GM21367 (cell line): ENCODE data around the gene PPP1R37.
"Not testable (repeated sequence)": the region's sequence is repeated elsewhere in the genome, so short reads cannot be mapped to it uniquely, and the experiment has no call there.

Experiments used
- ATAC-seq: cut with Tn5 transposase; IDR thresholded peaks from one replicate; pipeline ENCODE4 v1.9.1; 2021; ENCODE audit not compliant: unreplicated experiment

The PPP1R37 gene

DNA sequence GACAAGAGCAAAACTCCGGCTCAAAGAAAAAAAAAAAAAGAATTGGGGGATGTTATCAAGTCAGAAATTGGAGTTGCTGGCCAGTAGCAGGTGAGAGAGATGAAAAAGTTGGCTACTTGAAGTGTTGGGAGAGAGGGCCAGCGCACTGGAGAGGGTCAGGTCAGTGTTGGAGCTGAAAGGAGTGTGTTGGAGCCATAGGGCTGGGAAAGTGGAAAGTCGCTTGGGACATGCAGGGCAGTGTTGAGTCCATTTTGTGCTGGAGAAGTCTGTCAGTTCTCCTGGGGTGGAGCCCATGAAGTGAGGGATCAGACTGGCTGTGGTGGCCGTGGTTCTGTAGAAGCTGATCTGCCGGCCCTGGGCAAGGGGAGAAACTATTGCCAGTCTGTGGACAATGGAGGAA, 1.7 kb downstream of the PPP1R37 start:
- no peak for ATAC-seq

DNA sequence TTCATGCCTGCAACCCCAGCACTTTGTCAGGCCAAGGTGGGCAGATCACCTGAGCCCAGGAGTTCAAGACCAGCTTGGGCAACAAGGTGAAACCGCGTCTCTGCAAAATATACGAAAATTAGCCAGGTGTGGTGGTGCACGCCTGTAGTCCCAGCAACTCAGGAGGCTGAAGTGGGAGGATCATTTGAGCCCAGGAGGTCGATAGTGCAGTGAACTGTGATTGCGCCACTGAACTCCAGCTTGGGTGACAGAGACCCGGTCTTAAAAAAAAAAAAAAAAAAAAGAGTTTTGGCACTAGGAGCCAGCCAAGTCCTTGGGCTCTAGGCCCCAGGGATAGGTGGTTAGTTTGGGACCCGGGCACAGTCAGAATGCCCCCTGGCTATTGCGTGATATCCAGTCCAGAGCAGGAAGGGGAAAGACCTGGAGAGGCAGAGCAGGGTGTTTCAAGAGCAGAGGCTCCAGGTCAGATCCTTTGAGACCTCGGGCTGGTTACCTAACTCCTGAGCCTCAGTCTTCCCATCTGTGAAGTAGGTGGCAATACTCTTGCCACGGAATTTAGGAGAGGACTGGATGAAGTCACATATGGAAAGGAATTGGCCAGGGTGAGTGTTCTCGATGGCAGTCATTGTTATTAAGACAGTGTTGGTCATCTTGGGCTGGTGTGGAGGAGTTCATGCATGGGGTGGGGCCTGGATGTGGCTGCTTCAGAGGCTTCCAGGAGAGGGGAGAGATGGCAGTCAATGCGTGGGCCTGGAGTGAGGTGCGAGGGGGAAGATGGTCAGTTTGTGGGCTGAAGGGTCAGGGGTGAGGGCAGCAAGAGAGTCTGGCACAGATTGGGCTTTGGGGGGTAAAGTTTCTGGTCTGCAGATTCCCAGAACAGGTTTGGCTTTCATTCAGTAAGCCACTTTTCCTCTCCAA, 2.8 kb downstream of the PPP1R37 start:
- ATAC-seq = no peak

DNA sequence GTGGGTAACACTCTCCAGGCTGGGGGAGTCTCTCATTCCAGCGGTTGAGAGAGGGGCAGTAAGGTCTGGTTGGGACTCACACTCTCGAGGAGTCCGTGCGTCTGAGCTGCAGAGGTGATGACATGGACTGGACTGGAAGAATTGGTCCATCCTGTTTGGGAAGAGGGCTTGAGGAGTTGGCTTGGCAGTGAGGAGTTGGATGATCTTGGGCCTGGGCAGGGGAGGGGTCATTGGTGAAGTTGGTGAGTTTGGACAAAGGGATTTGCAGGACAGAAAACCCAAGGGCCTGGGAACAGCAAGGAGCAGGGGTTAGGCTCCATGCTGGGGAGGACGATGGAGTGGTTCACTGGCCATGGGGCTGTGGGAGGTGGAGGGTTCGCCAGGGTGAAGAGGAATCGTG, 3.7 kb downstream of the PPP1R37 start:
- ATAC-seq = no peak

DNA sequence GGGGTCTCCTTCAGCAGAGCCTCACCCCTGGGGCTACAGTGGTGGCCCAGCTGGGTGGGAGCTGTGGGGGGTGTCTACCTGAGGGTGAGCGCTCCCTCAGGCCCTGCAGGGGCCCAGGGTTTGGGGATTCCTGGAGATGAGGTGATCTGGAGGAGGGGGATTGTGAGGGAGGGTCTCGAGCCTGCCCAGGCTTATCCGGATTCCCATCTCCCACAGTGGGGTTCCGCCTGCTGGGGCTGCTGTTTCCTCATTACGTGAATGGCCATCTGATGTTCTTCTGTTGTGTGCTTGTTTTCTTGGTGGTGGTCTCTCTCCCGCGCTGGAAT, 4.4 kb downstream of the PPP1R37 start:
- no peak for ATAC-seq

DNA sequence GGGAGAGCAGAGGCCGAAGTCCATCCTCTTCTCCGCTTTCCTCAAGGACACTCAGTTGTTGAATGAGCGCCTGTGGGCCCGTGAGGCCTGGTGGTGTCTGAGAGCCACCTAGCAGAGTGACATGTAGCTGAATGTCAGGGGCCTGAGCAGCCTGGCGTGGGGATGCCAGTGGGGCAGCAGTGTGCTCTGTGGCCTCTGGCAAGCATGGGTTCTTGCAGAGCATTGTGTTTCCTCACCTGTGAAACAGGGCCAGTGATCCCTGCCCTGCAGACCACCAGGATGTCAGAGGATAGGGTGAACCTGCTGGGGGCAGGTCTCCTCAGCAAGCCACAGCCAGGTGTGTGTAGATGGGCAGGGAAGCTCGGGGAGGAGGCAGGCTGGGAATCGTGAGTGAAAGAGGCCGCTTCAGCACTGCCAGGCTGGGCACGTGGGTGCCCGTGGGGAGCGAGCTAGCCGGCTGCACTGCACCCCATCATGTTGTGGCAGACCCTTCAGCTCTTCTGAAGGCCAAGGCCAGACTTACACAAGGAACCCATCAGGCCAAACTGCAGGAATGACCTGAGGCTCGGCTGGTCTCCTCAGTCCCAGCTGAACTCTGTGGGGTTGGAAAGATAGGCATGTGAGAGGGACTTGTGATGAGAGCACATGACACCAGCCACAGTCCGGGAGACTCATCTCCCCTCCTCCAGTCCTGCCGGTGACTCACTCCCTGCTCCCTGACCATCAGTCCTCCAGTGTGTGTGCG, 5.0 kb downstream of the PPP1R37 start:
- ATAC-seq = no peak

DNA sequence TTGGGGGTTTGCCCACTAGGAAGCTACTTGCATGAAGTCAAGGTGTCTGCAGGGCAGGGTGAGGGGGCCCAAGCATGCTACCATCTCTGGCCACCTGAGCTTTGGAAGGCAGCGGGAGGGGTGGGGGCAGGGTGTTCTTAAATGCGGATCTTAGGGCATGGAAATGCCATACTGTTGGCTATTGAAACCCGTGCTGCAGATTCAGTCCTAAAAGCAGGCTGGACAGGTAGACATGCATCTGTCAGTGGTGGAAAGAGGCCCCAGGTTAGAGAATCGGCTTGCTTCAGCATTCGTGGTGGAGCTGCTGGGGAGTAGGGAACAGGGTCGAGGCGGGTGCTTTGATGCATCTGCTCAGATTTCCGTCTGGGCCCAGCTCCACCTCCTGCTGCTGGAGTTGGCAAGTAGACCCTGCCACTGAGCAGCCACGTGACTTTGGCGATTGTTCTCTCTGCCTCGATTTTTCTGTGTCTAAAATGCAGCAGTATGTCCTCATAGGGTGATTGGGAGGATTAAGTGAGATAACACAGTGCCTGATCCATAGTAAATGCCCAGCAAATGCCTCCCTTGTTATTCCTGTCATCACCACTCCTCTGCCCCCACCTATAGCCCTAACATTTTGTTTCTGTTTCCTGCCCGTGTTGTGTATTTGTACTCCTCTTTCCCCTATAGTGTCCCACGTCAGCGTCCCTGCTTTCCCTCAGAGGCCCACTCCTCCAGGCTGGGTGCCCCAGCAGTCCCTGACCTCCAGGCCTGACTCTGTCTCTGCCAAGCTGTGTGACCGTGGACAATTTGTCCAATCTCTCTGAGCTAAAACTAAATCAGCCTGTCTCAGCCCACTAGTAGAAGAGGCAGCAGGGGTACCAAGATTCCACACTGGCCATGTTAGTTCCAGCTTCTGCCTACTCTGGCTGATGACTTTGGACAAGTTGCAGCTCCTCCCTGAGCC, 5.8 kb downstream of the PPP1R37 start:
- ATAC-seq = no peak

DNA sequence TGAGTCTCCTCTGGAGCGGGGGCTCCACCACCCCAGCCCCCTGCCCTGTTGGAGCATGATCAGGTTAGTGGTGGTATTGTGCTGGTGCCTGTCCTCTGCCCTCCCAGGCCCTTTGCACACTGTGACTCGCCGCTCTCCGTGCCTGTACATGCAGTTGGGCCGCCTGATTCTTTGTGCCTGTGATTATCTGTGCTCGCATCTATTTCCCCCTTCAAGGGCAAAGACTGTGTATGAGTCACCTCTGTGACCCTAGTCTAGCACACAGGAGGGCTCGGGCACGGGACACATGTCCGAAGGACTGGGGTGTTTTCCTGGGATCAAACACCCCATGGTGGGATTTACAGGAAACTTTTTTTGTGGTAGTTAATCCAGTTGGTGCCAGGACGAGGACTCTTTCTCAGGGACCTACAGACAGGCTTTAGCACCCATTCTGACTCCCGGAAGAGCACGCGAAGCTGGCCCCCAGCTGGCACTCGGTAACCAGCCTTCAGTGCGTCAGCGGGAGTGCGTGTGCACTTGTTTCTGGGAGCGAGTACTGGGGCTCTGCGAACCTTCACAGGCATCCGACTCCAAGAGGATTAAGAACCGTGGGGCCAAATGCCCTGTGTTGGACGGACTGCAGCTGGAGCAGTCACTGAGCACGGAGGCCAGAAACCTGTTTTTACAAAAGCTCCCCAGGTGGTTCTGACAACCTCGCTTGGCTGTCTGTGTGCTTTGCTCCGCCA, 6.7 kb downstream of the PPP1R37 start:
- no peak for ATAC-seq

DNA sequence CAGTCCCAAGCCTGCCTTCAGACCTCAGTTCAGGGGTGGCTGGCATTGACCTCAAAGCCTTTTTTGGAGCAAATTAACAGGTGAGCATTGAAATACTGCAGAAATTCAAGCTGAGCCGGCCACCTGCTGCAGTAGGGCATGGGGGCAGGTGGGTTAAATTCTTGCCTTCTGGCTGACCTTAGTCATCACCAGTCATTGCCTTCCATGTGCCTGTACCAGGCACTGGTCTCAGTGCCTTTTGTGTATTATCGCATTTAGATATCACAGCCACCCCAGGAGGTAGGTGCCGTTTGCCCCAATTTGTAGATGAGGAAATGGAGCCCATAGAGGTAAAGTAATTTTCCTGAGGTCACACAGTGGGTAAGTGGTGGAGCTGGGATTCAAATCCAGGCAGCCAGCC, 7.2 kb downstream of the PPP1R37 start:
- ATAC-seq = no peak

DNA sequence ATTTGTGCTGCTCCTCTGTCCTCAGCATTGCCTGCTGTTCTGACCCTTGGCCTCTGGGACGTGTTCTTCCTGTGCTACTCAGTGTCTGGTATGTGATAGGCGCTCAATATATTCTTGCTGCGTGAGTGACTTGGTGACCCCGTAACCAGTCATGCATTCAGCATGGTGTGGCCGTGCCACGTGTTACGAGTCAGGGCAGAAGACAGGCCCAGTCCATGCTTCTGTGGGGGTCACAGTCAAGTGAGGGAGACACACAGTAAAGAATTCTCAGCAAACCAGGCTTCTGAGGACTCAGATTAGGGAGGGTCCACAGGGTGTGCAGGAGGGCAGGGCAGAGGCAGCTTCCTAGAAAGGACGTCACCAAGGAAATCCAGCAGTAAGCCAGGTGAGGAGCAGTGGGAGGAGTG, 7.9 kb downstream of the PPP1R37 start:
- no peak for ATAC-seq

DNA sequence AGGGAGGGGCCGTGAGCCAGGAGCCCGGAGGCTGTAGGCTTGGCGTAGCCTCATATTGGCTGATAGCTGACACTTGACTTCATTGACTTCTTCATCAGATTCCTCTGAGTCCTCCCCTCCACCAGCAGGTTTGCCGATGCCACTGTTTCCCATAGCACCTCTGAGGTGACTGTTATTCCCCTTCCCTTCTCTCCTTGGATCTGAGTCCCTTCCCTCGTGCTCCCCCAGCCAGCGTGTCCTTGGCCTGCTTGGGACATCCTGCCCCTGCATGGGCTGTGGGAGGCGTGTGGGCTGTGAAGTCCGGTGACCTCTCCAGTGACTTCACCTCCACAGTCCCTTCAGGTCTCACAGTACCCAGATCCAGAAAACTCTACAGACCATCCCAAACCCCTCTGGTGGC, 8.8 kb downstream of the PPP1R37 start:
- no peak for ATAC-seq

DNA sequence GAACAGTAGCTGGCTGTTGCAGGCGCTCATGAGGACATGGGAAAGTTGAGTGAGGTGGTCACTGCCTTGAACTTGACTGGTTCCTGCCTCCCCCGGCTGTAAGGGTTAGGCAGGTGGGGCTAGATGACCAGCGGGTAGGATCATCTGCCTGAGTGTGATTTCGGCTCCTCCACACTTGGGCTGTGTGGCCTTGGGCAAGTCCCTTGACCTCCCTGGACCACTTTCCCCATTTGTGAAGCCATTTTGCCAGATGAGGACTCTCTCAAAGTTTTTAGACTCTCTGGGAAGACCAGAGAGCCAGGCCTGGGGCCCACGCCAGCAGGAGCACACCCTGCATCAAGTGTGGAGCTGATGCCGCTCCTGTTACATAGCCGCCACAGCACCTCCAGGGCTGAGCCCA, 9.5 kb downstream of the PPP1R37 start:
- ATAC-seq = no peak

DNA sequence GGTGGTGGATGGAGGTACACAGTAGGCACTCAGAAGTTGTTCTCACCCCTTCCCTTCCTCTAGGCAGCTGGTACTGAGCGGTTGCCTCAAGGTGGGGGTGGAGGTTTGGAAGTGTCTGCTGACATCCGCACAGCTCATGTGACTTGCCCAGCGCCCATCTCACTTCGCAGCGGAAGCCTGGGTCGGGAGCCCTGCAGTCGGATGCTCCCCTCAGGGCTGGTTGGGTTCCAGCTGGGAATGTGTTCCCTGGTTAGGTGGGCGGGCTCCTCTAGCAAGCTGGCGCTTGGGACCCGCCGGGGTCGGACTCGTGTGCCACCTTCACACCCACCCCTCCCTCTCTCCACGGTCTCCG, 10.2 kb downstream of the PPP1R37 start:
- no peak for ATAC-seq

DNA sequence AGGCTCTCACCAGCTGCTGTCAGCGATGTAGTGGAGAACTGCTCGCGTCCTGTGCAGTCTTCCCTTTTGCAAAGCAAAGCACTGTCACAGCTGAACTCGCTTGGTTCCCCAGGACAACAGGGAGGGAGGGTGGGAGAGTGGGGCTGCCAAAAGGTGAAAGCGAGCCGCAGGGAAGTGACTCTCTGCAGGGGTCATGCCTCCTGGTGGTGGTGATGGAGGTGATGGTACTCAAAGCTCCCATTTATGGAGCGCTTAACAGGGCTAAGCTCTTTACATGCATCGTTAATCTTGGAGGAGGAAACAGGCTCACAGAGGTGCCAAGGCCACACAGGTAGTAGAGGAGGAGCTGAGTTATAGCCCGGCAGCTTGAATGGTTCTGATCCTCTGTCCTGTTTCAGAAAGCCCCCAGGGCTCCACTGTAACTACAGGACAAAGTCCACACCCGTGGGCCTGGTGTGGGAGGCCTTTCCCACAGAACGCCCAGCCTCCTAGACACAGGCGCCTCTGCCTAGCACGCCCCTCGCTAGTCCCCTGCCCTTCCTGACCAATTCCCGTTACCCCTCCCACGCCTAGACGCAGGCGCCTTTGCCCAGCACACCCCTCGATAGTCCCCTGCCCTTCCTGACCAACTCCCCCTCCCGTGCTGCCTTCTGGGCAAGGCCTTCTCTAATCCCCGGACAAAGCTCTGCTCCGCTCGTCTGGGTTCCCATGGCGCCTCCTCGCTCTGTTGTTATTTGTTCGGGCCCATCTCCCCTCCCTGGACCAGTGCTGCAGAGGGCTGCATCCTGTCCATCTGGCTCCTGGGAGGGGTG, 10.7 kb downstream of the PPP1R37 start:
- no peak for ATAC-seq

DNA sequence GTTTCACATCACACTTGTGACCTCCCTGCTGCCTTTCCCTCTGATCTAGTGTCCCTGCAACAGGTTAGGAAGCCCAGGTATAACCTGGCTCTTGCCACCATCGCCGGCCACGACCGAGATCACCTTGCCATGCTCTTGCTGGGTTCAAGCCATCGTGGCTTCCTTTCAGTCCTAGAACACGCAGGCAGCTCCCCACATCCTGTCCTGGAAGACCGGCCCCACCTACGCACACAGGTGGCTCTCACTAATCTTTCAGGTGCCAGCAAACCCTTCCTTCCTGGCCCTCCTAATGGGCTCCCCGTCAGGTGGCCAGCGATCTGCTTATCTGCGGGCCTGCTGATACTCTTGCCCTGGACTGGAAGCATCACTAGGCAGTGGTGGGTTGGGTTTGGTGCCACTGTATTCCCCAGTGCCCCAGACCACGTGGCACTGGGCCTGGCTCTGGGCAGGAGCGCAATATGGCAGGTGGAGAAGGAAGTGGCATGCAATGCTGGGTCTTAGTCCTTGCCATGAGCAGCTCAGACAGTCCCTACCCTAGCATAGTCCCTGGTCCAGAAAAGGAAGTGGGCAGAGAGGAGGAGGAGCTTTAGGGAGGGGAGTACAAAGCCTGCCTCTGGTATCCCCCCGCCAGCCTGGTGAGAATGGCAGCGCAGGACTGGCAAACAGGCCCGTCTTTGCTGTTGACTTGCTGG, 11.8 kb downstream of the PPP1R37 start:
- ATAC-seq = no peak

DNA sequence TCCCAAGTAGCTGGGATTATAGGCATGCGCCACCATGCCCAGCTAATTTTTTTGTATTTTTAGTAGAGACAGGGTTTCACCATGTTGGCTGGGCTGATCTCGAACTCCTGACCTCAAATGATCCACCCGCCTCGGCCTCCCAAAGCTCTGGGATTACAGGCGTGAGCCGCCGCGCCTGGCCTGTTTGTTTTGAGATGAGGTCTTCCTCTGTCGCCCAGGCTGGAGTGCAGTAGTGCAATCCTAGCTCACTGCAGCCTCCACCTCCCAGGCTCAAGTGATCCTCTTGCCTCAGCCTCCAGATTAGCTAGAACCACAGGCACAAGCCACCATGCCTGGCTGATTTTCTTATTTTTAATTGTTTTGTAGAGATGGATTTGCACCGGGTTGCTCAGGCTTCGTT, 13.4 kb downstream of the PPP1R37 start:
- not testable (repeated sequence) for ATAC-seq

DNA sequence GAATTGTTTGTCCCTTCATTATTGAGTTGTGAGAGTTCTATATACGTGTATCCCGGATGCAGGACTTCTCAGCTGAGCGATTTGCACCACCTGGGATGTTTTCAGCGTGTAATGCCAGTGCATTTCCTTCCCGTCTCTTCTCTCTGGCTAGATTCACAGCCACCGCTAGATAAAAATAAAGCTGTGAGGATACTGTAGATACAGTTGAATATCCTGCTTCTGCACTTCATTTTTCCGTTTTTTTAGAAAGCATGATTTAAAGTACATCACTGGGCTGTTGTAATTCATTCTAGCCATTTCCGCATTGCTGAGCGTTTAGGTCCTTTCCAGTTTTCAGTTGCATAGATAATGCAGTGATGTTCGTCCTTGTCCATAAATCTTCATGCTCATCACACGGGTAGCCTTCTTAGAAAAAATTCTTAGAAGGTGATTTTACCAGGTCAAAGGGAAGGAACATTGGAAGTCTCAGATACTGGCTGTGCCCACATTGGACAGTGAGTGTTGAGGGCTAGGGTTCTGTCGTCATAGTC, 14.7 kb downstream of the PPP1R37 start:
- no peak for ATAC-seq

DNA sequence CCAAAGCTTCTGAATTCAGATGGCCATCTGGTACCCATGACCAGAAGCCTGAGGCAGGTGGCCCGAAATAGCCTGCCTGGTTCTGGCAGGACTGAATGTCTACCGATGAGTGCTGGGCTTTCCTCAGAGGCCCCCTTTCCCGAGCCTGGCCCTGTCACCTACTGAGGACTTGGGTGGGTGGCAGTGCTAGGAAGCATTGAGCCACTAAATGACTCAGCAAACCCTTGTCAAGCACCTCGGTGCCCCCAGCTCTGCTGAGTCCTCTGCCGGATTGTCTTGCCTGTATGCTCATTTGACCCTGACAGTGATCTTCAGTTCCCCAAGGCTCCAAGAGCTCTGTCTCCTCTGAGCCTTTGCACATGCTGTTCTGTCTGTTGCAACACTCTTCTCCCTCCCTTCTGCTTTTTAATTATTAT, 17.9 kb downstream of the PPP1R37 start:
- no peak for ATAC-seq

DNA sequence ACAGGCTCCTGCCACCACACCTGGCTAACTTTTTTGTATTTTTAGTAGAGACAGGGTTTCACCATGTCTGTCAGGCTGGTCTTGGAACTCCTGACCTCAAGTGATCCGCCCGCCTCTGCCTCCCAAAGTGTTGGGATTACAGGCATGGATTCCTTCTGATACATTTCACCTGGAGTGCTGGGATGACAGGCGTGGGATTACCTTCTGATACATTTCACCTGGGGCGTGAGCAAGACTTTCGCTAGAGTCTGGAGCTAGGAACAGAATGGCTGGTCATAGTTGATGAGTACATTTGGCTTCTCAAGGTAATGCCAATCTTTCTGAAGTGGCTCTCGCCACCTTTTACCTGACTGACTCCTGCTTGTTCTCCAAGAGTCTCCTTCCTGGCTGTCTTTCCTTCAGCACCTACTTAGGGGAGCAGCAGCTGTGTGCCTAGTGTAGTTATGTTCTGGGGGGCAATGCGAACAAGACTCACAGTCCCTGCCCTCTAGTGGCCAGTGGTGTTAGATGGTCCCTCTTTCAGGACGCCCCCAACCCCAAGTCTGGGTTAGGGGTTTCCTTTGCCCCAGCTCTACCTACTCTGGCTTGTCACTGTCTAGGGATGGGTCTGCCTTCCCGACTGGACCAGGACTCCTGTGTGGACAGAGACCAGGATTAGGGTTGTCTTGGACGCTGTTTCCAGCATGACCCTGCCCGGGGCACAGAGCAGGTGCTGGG, 19.3 kb downstream of the PPP1R37 start:
- no peak for ATAC-seq
